Type B pancreatic cell (in vitro differentiated cells): ENCODE results near the gene RIMBP2. TPM values are rescaled to one million over a fixed set of nuclear protein-coding genes. Genes with fewer than 3 reads are reported as not detected.

ENCODE experiments used
- DNase-seq: peaks from one replicate; pipeline ENCODE4 v3.0.0; 2021; ENCODE audit warnings: mixed read lengths; ENCODE audit not compliant: unreplicated experiment; ENCODE audit errors: extremely low spot score
- H3K27ac Mint-ChIP-seq: 2 replicates; pipeline ENCODE4 v1.8.0; 2021; ENCODE audit warnings: mild to moderate bottlenecking, mixed read lengths
- H3K27me3 Mint-ChIP-seq: 2 replicates; pipeline ENCODE4 v1.8.0; 2021; ENCODE audit warnings: mixed read lengths
- H3K36me3 Mint-ChIP-seq: 2 replicates; pipeline ENCODE4 v1.8.0; 2021; ENCODE audit warnings: mixed read lengths
- H3K4me1 Mint-ChIP-seq: one replicate; pipeline ENCODE4 v1.8.0; 2021; ENCODE audit warnings: mixed read lengths; ENCODE audit not compliant: unreplicated experiment
- H3K4me3 Mint-ChIP-seq: 2 replicates; pipeline ENCODE4 v1.8.0; 2021; ENCODE audit warnings: mild to moderate bottlenecking, mixed read lengths
- H3K9me3 Mint-ChIP-seq: 2 replicates; pipeline ENCODE4 v1.8.0; 2021; ENCODE audit warnings: mixed read lengths
- total RNA-seq: library from RNA; stranded (reverse); gene quantifications from 2 replicates; pipeline ENCODE4 v1.2.1, GENCODE V29; 2021; ENCODE audit warnings: low replicate concordance
- TF ChIP-seq, protein P1 (sequence below): fragments of 200-600 bp; sonication (generic); conservative IDR thresholded peaks from 2 replicates; pipeline ENCODE4 v1.5.0; 2021; ENCODE audit warnings: antibody characterized with exemption, mild to moderate bottlenecking

The RIMBP2 gene
- total RNA-seq, 1 donor from 2014 or later, result 23.7 TPM

DNA sequence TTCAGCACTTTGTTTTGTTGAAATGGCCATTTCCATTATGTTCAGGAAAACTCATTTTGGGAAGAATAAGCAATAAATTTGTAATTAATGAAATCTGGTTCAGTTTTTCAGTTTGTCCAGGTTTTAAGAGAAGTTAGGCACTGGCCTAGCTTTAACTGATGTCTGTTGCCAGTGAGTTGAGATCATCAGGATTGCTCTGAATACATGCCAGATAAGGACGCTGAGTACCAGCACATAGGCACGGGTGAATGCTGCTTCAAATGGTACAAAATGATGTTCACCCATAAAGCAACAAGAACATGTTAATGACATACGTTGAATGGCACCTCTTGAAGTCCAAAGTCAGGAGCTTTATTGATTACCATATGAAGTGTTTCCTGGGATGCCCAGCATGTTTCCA, 331.9 kb downstream of the RIMBP2 start:
- Mint-ChIP-seq H3K36me3 (no peaks in the 10 kb centered on the region), H3K9me3 (peaks cover 6% of the 10 kb centered on the region), H3K27ac (no peak overlapping the region), H3K27me3 (peaks cover 11% of the 10 kb centered on the region), H3K4me3 (no peak overlapping the region), H3K4me1 (no peaks in the 10 kb centered on the region)
- no peak for DNase-seq
- TF ChIP-seq, protein P1, sequence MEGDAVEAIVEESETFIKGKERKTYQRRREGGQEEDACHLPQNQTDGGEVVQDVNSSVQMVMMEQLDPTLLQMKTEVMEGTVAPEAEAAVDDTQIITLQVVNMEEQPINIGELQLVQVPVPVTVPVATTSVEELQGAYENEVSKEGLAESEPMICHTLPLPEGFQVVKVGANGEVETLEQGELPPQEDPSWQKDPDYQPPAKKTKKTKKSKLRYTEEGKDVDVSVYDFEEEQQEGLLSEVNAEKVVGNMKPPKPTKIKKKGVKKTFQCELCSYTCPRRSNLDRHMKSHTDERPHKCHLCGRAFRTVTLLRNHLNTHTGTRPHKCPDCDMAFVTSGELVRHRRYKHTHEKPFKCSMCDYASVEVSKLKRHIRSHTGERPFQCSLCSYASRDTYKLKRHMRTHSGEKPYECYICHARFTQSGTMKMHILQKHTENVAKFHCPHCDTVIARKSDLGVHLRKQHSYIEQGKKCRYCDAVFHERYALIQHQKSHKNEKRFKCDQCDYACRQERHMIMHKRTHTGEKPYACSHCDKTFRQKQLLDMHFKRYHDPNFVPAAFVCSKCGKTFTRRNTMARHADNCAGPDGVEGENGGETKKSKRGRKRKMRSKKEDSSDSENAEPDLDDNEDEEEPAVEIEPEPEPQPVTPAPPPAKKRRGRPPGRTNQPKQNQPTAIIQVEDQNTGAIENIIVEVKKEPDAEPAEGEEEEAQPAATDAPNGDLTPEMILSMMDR, result no peak

DNA sequence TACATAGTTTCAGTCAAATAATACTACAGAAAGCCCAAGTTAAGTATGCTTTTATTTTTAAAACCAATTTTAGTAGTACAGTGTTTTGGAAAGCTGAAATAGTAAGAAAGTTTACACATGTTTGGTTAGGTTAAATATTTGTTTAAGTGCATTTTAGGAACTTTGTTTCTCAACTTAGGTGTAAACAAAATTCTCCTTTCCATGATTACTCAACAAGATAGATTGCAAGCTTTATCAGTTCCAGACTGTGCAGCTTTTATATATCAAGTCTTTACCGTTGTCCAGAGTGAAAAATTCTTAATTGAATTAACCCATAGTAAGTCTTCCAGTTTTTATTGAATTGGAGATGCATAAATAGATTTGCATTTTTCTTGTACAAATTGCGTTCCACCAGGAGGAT, 333.3 kb downstream of the RIMBP2 start:
- Mint-ChIP-seq H3K36me3 (no peaks in the 10 kb centered on the region), H3K4me3 (no peak overlapping the region), H3K27ac (no peak overlapping the region), H3K27me3 (peaks cover 15% of the 10 kb centered on the region), H3K9me3 (peaks cover 6% of the 10 kb centered on the region), H3K4me1 (no peaks in the 10 kb centered on the region)
- DNase-seq, result no peak
- TF ChIP-seq, protein P1, result no peak

DNA sequence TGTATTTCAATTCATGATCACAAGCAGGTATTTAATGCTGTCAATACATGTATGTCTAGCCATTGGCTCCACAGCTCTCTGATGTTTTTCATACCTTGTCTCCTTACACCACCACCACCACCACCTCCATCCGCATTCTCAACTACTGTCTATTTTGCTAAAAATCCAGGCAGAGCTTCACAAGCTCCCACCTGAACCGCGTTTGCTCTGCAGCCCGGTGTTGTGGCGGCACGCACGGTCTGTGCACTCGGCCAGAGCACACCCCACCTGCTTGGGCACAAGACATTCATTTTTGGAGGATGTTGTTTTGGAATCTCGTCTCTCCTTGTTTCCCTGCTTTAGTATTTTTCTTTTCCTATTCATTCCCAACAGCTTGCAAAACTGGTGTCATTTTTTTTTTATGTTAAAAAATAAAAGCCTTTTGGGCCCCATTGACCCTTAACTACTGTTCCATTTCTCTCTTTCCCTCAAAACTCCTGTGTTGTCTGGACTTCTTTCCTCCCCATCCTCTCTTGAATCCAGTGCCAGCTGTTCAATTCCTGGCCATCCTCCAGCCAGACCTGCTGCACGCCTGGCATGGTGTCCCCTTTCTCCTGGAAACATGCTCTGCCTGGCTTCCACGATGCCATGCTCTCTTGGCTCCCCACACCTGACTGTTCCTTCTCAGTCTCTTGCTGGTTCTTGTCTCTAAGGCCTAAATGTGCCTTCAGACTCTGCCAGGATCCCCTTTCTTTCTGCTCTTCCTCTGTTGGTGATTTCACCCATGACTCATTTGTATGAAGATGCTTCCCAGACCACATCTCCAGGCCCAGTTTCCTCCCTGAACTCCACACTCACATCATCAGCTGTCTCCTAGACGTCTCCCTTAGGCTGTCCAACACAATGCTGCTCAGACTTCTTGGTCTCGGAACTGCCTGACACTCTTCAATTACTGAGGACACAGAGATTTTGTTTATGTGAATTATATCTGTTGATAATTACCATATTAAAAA, 340.5 kb downstream of the RIMBP2 start:
- H3K36me3 Mint-ChIP-seq, result no peaks in the 10 kb centered on the region
- no peak overlapping the region for H3K27ac Mint-ChIP-seq
- no peak for DNase-seq
- TF ChIP-seq, protein P1, result no peak
- no peak overlapping the region for H3K4me3 Mint-ChIP-seq
- H3K9me3 Mint-ChIP-seq, result no peaks in the 10 kb centered on the region
- H3K4me1 Mint-ChIP-seq, result no peaks in the 10 kb centered on the region
- peaks cover 33% of the 10 kb centered on the region for H3K27me3 Mint-ChIP-seq

DNA sequence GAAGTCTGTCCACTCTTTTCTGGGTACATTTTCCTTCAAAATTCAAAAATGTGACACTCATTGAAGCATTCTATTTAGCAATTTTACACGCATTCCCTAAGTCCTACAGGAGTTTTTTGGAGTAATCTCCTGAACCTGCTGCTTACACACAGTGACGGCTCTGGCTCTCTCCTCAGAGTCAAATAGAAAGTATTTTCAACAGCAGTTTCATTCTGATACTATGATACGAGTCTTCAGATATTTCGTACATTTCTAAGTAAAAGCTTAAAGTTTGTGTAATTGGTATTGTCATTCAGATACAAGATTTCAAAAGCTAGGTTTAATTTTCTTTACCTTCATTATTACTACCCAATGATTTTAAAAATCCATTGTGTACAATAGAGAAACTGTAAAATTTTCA, 342.0 kb downstream of the RIMBP2 start:
- no peak overlapping the region for H3K27ac Mint-ChIP-seq
- H3K36me3 Mint-ChIP-seq, result peaks cover 4% of the 10 kb centered on the region
- H3K4me3 Mint-ChIP-seq, result no peak overlapping the region
- H3K4me1 Mint-ChIP-seq, result peaks cover 7% of the 10 kb centered on the region
- DNase-seq, result no peak
- TF ChIP-seq, protein P1, result no peak
- no peaks in the 10 kb centered on the region for H3K9me3 Mint-ChIP-seq
- peaks cover 36% of the 10 kb centered on the region for H3K27me3 Mint-ChIP-seq

DNA sequence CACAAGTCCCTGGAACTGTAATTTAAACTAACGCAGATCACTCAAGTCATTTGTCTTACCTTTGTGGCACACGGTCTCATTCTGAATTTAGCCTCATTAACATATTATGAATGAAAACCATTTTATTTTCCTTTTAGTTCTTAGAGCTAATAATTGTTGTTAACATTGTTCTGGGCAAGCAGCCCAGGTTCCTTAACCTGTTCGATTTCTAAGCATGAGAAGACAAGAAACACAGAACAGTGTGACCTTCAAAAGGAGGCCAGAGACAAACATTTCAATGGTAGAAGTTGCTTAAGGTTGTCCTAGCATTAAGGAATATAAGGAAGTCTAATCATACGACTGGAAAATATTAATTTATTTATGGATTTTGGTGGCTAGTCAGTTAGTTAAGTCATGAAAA, 343.2 kb downstream of the RIMBP2 start:
- H3K4me1 Mint-ChIP-seq, result peaks cover 7% of the 10 kb centered on the region
- H3K36me3 Mint-ChIP-seq, result peaks cover 4% of the 10 kb centered on the region
- TF ChIP-seq, protein P1, result no peak
- DNase-seq, result no peak
- H3K27ac Mint-ChIP-seq, result no peak overlapping the region
- H3K9me3 Mint-ChIP-seq, result no peaks in the 10 kb centered on the region
- H3K27me3 Mint-ChIP-seq, result peaks cover 32% of the 10 kb centered on the region
- no peak overlapping the region for H3K4me3 Mint-ChIP-seq
